ENCODE measurements around the gene FBXW4.

The FBXW4 gene, protein sequence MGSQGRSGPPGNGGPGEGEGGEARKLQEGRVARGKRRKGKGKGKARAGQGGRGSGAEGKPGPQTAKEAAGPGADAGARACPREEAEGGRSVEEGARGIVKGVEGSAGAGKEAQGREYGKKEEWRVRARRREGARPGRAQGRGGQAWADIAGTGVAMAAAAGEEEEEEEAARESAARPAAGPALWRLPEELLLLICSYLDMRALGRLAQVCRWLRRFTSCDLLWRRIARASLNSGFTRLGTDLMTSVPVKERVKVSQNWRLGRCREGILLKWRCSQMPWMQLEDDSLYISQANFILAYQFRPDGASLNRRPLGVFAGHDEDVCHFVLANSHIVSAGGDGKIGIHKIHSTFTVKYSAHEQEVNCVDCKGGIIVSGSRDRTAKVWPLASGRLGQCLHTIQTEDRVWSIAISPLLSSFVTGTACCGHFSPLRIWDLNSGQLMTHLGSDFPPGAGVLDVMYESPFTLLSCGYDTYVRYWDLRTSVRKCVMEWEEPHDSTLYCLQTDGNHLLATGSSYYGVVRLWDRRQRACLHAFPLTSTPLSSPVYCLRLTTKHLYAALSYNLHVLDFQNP

DNA sequence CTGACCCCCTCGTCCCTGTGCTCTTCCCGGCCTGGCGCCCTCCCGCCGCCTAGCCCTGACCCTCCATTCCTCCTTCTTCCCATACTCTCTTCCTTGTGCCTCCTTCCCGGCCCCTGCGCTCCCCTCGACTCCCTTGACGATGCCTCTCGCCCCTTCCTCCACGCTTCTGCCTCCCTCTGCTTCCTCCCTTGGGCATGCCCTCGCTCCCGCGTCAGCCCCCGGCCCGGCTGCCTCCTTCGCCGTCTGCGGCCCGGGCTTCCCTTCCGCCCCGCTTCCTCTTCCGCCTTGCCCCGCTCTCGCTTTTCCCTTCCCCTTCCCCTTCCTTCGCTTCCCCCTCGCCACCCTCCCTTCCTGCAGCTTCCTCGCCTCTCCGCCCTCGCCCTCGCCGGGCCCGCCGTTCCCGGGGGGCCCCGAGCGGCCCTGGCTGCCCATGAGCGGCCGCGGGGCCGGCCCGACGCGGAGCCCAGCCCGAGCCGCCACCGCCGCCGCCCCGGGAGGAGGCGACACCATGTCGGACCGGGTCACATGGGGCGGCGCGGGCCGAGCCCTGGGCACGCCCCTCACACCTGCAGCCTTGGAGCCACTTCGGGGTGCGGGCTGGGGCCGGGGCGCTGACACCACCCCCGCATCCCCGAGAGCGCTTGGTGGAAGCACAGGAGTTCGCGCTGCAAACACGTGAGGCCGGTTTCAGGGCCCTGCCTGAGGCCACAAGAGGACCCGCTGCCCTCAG, at the start of gene FBXW4:
Gene FBXW4, minus strand, starts transcription at position 497 of the 730 bp plus-strand sequence. Its CDS starts 65 bp downstream, at position 432.
- DNase-seq (ENCODE audit: low read depth in 2 of 2): peak; percentile 37 to 53

DNA sequence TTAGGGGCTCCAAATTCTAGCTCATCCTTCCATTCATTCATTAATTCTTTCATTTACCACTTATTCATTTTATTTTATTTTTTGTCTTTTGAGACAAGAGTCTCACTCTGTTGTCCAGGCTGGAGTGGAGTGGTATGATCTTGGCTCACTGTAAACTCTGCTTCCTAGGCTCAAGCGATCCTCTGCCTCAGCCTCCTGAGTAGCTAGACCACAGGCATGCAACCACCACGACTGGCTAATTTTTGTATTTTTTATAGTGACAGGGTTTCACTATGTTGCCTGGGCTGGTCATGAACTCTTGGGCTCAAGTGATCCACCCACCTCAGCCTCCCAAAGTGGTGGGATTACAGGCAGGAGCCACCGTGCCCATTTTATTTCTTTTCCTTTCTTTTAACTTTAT, 49.3 kb upstream of the FBXW4 start:
- no peak for DNase-seq (ENCODE audit: low read depth in 2 of 2)

DNA sequence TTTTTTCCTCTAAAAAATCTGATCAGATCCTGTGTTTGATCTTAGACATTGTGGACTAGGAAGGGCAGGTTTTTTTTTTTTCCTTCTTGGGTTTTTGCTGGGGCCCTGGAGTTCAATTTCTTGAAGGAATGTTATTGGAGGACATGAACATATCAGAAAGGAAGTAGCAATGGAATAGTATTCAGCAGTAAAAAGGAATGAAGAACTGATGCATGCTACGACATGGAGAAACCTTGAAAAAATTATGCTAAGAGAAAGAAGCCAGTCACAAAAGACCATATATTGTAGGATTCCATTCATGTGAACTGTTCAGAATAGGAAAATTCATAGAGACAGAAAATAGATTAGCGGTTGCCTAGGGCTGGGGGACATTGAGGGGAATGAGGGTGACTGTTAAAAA, 47.0 kb upstream of the FBXW4 start:
- DNase-seq (ENCODE audit: low read depth in 2 of 2): no peak

DNA sequence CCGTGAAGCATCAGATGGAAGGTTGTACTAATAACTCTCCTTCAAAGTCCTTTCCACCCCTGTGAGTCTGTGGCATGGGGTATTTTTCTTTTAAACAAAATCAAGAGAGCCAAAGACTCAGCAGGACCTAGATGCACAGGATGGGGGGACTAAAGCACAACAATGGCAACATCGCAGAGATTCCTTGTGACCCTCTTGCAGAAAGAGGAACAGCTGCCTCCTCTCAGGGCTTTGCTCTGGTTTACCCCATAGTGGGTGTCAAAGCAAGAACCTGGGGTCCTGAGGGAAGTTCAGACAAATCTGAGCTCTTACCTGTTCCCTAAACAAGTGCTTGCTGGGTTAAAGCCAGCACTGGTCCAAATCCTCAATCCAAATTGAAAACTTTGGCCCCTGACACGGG, 41.7 kb upstream of the FBXW4 start:
- no peak for DNase-seq (ENCODE audit: low read depth in 2 of 2)

DNA sequence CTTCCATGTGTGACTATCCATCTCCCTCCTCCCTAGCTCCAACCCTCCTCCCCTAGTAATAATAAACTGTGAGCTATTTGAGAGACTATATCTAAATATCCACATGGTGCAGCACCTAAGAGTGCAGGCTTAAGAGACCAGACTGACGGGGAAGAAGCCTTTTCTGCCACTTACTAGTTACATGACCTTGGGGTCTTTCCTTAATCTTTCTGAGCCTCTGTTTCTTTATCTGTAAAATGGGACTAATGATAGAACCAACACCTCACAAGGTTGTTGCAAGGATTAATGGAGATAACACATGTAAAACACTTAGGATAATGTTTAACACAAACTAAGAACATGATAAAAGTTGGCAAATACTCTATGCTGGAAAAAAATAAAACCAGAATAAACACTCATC, 37.1 kb upstream of the FBXW4 start:
- no peak for DNase-seq (ENCODE audit: low read depth in 2 of 2)

DNA sequence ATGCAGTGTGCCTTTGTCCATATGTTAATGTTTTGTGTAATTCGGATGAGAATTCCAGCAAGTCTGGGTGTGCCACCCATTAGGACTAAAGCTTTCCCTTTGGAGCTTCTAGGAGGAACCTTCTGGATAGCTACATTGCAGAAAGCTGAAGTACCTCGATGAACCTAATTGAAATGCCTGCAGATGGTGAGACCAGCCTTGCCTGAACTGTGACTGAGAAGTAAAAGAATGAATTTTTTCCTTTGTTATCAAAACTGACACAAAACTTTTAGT, 31.1 kb upstream of the FBXW4 start:
- no peak for DNase-seq (ENCODE audit: low read depth in 2 of 2)

DNA sequence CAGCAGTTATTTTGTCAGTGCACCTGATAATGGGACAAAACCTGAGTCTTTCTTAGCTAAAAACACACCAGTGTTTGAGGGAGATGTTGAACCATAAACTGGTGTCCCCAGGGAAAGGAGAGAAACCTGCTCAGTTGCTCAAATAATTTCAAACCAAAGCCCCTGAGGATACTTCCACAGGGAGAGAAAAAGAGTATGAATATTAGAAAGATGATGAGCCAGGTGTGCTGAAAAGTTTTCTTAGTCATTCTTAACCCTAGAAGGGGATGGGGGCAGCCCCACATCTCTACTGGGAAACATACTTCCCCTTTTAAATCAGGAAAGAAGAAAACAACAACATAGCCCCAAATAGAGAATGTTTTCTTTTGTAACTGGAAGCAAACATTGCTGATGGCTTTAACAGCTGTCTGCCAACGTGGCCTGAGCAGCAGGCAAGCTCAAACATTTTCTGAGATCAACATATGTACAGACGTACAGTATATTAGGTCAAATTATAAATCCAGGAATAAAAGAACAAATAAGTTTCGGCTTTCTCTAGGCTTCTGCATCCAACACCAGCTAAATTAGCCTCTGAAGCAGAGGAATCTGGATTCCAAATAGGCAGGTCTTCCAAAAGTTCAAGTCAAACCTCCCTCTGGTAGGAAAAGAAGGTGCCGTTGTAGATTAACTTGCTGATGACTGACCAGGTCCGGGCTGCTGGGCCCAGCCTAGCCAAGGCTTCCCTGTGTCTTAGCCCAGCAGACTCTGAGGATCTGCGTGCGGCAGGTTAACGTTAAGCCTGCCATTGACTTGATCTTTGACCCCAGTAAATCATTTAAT, 30.5 kb upstream of the FBXW4 start:
- no peak for DNase-seq (ENCODE audit: low read depth in 2 of 2)

DNA sequence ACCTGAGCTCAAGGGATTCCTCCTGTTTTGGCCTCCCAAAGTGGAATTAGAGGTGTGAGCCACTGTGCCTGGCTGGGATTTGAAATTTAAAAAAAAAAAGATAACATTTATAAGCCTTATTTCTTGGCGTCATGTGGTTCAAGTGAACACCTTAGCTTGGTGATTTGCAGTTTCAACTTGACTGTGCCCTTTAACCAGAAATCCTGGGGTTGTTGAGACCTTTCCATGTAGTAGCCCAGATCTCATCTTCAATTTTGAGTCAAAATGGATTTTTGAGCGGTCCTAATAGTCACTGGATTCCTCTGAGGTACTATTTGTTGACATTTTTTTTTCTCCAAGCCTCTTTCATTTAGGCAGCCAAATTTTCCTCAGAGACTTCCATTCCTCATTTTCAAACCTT, 29.5 kb upstream of the FBXW4 start:
- DNase-seq (ENCODE audit: low read depth in 2 of 2): no peak

DNA sequence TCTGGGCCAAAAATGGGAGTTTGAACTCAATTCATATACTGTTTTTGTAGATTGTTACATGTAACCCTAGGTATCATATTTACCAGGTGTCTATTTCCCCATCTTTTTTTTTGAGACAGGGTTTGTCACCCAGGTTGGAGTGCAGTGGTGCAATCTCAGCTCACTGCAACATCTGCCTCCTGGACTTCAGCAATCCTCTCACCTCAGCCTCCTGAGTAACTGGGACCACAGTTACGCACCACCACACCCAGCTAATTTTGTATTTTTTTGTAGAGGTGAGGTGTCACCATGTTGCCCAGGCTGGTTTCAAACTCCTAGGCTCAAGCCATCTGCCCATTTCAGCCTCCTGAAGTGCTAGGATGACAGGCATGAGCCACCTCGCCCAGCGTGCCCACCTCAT, 28.2 kb upstream of the FBXW4 start:
- DNase-seq (ENCODE audit: low read depth in 2 of 2): no peak

DNA sequence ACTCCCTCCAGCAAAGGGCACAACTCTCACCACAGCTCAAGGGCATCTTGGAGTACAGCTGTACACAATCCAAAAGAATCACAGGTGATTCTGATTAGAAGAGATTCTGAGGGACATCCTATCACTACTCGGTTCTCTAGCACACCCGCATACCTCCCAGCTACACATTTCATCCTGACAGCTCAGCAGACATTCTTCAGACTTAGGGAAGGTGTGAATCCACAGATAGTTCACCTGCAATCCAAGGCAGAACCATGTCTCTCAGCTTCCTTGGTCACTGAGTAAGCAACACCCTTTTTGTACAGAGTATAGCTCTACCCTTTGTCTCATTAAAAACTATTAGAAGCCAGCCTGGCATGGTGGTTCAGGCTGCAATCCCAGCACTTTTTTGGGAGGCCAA, 26.8 kb upstream of the FBXW4 start:
- DNase-seq (ENCODE audit: low read depth in 2 of 2): no peak

DNA sequence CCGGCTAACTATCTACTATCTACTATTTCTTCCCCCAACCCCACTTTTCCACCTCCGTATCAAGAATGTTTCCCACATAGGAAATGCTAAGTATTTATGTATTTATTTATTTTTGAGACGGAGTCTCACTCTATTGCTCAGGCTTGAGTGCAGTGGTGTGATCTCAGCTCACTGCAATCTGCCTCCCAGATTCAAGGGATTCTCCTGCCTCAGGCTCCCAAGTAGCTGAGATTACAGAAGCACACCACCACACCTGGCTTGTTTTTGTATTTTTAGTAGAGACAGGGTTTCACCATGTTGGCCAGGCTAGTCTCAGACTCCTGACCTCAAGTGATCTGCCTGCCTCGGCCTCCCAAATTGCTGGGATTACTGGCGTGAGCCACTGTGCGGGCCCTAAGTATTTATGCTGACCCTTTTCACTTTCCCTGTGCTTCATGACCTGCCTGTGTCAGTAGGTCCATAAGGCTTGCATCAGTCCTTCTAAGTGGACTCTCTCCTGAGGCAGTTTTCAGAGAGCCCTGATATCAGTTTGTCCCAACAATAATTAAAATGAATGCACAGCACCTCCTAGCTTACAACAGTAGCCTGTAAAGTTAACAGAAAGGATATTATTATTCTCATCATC, 25.7 kb upstream of the FBXW4 start:
- no peak for DNase-seq (ENCODE audit: low read depth in 2 of 2)

DNA sequence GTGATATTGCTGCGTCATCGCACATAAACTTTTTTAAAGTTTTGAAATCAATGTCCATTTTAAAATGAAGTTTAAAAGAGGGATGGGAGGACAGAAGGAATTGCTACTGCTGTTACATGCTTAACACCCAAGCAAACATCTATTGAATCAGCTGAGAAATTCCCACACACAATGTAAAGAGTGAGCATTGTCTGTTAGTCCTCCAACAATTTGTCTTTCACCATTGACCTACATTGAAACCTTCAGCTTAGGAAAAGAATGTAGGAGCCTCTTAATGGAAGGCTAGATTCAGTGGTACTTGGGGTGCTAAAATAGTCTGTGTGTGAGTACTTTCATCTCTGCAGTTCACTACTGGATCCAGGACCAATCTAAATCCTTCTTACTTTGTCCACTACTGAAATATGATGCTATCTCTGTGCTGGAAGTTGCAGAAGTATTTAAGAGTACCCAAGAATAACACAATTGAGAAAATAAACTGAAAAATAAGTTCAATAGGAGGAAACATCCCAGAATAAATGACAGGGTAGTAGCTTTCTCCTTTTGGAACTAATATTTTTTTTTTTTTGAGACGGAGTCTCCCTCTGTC, 23.8 kb upstream of the FBXW4 start:
- no peak for DNase-seq (ENCODE audit: low read depth in 2 of 2)

DNA sequence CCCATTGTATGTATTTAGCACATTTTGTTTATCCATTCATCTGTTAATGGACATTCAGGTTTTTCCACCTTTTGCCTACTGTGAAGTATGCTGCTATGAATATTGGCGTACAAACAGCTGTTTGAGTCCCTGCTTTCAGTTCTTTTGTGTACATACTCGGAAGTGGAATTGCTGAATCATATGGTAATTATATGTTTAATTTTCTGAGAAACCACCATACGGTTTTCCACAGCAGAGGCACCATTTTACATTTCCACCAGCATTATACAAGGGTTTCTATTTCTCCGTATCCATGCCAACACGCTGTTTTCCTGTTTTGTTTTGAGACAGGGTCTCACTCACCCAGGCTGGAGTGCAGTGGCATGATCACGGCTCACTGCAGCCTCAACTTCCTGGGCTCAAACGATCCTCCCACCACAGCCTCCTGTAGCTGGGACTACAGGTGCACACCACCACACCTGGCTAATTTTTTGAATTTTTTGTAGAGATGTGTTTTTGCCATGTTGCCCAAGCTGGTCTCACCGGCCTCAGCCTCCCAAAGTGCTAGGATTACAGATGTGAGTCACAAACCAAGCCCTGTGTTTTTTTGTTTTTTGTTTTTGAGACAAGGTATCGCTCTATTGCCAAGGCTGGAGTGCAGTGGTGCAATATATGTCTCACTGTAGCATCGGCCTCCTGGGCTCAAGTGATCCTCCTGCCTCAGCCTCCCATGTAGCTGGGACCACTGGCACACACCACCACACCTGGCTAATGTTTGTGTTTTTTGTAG, 22.1 kb upstream of the FBXW4 start:
- DNase-seq (ENCODE audit: low read depth in 2 of 2): no peak

DNA sequence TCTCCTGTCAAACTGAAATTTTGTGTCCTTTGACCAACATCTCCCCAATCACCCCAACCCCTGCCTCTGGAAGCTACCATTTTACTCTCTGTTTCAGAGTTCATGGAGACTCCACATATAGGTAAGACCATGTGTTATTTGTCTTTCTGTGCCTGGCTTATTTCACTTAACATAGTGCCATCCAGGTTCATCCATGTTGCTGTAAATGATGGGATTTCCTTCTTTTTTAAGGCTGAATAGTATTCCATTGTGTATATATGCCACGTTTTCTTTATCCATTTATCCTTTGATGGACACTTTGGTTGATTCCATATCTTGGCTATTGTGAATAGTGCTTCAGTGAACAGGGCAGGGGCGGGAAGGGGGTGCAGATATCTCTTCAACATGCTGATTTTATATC, 18.0 kb upstream of the FBXW4 start:
- no peak for DNase-seq (ENCODE audit: low read depth in 2 of 2)

DNA sequence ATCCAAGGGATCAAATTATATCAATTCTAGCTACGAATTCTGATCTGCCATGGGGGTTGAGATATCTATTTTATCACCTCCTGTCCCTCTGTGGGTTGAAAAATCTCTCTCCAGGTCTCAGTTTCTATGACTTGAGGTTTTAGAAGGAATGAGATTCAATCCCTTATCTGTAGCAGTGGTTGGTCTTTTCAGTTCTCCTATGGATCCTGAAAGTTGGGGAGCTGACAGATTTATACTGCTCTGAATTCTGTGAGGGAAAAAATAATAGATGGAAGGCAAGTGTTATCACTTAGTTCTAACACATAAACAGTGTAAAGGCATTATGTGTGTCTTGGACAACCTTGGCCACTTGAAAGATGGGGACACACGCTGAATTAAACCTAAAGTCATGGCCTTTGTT, 15.8 kb upstream of the FBXW4 start:
- DNase-seq (ENCODE audit: low read depth in 2 of 2): no peak

DNA sequence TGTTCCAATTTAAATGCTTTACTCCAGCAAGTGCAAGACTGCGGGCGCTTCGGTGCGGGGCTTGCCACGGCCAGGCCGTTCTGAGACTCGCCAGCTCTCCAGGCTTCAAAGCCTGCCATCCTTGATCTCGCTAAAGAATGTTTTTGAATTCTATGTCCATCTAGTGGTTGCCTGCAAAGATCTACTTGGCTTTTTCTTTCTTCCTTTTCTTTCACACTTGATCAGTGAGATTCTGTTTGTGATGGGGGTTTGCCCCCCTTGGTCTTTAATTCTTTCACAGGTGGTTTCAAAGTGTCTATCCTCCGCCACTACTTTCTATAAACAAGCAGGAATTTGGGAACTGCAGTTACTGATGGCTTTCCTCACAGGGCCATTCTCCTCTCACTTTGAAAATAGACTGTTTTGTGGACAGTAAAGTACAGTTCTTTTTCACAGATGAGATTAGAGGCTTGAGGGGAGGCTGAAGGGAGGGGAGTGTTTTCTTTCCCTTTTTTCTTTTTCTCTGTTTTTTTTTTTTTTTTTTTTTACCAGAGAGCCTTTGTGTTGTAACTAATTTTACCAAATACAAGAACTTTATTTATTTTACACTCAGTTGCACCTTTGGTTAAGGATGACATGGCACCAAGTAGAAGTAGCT, 15.2 kb upstream of the FBXW4 start:
- DNase-seq (ENCODE audit: low read depth in 2 of 2): no peak

DNA sequence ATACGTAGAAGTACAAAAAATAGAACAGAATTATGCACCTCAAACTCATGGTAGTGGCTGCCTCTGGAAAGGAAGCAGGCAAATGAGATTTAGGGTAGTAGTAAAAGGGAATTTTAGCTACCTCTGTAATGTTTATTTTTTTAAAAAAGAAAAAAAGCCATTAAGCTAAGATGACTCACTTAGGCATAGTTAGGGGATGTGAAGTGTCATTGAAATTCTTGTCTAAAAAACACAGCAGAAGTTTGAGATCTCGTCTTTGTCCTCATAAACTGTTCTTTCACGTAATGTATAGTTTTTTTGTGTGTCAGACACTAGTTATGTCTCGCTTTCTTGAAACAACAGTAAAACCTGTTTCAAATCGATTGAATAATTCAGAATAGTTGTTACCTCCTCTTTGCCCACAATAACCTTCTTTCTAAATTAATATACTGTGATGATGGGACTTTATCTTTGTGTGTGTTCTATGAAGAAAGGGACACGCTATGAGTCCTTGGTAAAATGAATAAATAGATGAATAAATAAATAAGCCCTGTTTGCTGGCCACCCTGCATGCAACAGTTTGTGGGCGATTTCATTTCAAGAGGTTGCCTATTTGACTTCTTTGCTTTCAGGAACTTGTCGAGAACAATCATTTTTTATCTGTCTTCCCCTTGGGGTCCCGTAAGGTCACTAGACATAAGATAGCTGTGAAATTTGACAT, 14.5 kb upstream of the FBXW4 start:
- no peak for DNase-seq (ENCODE audit: low read depth in 2 of 2)

DNA sequence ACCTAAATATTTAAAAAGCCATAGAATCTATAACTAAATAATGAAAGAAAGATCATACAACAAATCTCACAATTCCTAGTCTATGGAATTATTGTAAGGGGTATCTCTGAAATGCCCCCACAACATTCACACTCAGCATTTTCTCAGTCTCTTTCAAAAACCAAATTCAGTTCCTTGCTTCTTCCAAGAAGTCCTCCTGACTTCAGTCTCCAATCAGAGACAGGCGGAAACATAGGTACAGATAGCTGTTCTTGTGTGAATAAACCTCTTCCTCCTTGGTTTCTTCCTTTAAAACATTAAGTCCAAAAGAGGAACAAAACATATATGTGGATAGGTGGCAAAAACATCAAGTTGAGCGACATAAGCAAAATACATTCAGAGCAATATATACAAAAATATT, 13.9 kb upstream of the FBXW4 start:
- no peak for DNase-seq (ENCODE audit: low read depth in 2 of 2)

DNA sequence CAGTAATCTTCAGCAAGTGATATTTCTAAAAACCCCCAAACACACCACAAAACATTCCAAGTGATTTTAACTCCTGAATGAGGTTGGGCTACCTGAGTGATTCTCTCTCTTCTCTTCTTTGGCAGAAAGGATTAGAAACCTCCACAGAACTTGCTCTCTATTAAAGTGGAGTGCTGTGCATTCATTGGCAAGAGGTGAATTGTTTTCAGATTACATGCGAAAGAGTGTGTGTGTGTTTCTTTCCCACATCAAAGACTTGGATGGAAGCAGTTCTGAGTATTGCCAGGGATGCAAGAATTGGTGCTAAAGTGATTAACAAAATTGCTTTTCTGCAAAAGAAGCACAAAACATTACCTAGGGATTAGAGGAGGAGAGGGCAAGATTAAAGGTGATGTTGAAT, 13.1 kb upstream of the FBXW4 start:
- no peak for DNase-seq (ENCODE audit: low read depth in 2 of 2)

DNA sequence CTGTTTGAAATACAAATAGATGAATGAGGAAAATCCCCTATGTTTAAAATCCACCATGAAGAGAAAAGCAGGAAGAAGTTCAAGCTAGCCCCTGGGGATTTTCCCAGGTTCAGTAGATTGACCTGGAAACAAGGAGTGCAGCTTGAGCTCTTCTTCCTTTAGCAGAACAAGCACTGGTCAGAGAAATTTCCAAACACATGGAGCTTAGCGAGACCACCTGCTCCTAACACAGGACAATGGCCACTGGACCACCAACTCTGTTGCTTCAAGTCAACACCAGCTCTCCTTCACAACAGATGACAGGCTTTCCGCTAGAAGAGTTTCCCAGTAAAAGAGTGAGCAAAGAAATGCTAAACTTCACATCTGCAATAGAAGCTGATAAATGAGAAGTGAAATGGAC, 9.4 kb upstream of the FBXW4 start:
- no peak for DNase-seq (ENCODE audit: low read depth in 2 of 2)

Data from stimulated activated CD8-positive, alpha-beta memory T cell treated with anti-CD3 and anti-CD28 coated beads, Interleukin-2, amount 100 ng/mL, for 1 hour (primary cell).